Measurements from ENCODE around the gene PITRM1. TPM values are rescaled to one million over a fixed set of nuclear protein-coding genes. Genes with fewer than 3 reads are reported as not detected.
"Not testable (repeated sequence)": the region's sequence is repeated elsewhere in the genome, so short reads cannot be mapped to it uniquely, and the experiment has no call there.

The PITRM1 gene, protein sequence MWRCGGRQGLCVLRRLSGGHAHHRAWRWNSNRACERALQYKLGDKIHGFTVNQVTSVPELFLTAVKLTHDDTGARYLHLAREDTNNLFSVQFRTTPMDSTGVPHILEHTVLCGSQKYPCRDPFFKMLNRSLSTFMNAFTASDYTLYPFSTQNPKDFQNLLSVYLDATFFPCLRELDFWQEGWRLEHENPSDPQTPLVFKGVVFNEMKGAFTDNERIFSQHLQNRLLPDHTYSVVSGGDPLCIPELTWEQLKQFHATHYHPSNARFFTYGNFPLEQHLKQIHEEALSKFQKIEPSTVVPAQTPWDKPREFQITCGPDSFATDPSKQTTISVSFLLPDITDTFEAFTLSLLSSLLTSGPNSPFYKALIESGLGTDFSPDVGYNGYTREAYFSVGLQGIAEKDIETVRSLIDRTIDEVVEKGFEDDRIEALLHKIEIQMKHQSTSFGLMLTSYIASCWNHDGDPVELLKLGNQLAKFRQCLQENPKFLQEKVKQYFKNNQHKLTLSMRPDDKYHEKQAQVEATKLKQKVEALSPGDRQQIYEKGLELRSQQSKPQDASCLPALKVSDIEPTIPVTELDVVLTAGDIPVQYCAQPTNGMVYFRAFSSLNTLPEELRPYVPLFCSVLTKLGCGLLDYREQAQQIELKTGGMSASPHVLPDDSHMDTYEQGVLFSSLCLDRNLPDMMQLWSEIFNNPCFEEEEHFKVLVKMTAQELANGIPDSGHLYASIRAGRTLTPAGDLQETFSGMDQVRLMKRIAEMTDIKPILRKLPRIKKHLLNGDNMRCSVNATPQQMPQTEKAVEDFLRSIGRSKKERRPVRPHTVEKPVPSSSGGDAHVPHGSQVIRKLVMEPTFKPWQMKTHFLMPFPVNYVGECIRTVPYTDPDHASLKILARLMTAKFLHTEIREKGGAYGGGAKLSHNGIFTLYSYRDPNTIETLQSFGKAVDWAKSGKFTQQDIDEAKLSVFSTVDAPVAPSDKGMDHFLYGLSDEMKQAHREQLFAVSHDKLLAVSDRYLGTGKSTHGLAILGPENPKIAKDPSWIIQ
- total RNA-seq (100 to 1,000 TPM in 2 of 10 donors, 10 to 100 TPM in 8; 67.9 to 107 (median 83.2) TPM), polyA plus RNA-seq (10 to 100 TPM; 61.8 to 69.2 TPM)
- long read RNA-seq, donor 1, transcript PITRM1-201 (27 exons, 3,450 nt): major isoform, 53 of 107 reads
- long read RNA-seq, donor 1, partial matches to known transcripts: 35 of 107 reads
- long read RNA-seq, donor 1, other reads (novel, unspliced or antisense): 15 of 107 reads
- long read RNA-seq, donor 2, transcript PITRM1-201 (27 exons, 3,450 nt): major isoform, 59 of 163 reads
- long read RNA-seq, donor 2, transcript PITRM1-202 (27 exons, 3,487 nt): minor isoform, 6 of 163 reads
- long read RNA-seq, donor 2, partial matches to known transcripts: 67 of 163 reads
- long read RNA-seq, donor 2, other reads (novel, unspliced or antisense): 31 of 163 reads
- long read RNA-seq, donor 3, transcript PITRM1-201 (27 exons, 3,450 nt): major isoform, 75 of 277 reads
- long read RNA-seq, donor 3, transcript PITRM1-202 (27 exons, 3,487 nt): minor isoform, 11 of 277 reads
- long read RNA-seq, donor 3, partial matches to known transcripts: 144 of 277 reads
- long read RNA-seq, donor 3, other reads (novel, unspliced or antisense): 47 of 277 reads

DNA sequence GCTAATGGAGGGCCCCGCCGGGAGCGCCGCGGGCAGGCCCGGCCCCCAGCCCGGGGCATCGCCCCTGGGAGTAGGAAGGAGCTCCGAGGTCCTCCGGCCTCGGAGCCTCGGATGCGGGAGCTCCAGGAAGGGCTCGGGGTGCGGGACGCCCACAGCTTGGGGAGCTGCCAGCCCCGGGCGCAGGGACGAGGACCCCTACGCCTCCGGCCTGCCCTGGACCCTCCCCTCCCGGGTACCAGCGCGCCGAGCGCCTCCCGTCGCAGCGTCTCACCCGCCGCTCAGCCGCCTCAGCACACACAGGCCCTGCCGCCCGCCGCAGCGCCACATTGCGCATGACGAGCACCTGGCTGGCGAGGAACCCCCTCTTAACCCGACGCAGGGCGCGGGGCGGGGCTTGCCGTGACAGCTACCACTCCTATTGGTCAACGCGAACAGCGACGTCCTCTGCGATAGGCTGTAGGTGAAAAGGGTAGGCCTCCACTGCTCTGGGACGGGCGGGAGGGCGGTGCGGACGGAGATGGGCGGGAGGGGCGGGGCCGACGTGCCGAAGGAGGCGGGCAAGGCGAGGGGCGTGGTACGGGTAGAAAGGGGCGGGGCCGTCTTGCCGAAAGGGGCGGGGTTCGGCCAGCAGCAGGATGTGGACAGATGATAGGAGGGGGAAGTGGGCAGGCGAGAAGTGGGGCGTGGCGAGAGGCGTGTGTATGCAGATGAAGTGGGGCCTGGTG lies at the start of gene PITRM1:
PITRM1 (minus strand) TSS at position 337 of the 725 bp plus-strand sequence; CDS start at position 327, 10 bp downstream.
- H3K4me3 ChIP-seq: peak within 1 kb of the TSS; percentile 53 to 98 (median 94)
- TF ChIP-seq, protein P1, sequence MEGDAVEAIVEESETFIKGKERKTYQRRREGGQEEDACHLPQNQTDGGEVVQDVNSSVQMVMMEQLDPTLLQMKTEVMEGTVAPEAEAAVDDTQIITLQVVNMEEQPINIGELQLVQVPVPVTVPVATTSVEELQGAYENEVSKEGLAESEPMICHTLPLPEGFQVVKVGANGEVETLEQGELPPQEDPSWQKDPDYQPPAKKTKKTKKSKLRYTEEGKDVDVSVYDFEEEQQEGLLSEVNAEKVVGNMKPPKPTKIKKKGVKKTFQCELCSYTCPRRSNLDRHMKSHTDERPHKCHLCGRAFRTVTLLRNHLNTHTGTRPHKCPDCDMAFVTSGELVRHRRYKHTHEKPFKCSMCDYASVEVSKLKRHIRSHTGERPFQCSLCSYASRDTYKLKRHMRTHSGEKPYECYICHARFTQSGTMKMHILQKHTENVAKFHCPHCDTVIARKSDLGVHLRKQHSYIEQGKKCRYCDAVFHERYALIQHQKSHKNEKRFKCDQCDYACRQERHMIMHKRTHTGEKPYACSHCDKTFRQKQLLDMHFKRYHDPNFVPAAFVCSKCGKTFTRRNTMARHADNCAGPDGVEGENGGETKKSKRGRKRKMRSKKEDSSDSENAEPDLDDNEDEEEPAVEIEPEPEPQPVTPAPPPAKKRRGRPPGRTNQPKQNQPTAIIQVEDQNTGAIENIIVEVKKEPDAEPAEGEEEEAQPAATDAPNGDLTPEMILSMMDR (IDR thresholded peaks at IDR 0.05): no peak
- peaks cover 3 to 18% (median 9%) of the 10 kb centered on the region in 9 donors for H3K4me1 ChIP-seq
- ATAC-seq (peak; percentile 97 to 98 (median 97)), DNase-seq (peak; percentile 99)
- H3K27ac ChIP-seq: peak within 1 kb of the TSS in 9 of 10 donors; percentile 81 to 93 (median 89)
- WGBS, 2 donors: 0 to 1% methylated on average over 60 to 73 of the region's 73 CpGs
- peaks cover 0 to 30% (median 19%) of the 10 kb centered on the region in 9 donors for H3K36me3 ChIP-seq
- no peaks in the 10 kb centered on the region for H3K9me3 ChIP-seq
- intact Hi-C loops (cut with DNase I): no loop called here
- no peaks in the 10 kb centered on the region for H3K27me3 ChIP-seq

DNA sequence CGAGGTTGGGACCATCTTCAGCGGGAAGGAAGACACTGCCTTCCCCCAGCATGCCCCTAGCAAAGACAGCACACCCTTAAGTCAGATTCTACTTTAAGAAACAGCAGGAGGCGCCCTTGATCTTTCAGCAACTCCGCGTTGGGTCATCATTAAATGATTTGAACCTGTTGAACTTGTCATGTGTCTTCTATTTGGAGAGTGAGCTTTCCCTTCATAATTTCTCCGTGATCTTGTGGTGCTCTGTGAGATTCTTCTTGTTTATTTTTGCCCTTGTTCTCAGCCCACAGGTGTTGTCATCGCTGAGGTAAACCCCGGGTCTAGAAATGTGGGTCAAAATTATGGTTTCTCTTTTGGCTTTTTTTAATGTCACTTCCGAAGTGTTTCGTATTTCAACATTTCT lies 49.5 kb upstream of the PITRM1 start:
- intact Hi-C loops (cut with DNase I): no loop called here
- ATAC-seq: no peak
- Histone ChIP-seq H3K9me3 (no peaks in the 10 kb centered on the region), H3K4me1 (peaks cover 0 to 7% (median 3%) of the 10 kb centered on the region in 9 donors), H3K27ac (no peak overlapping the region), H3K36me3 (no peaks in the 10 kb centered on the region), H3K27me3 (no peaks in the 10 kb centered on the region), H3K4me3 (no peak overlapping the region)
- WGBS, 2 donors: 73 to 78% methylated on average over 10 of the region's 10 CpGs
- DNase-seq: no peak
- TF ChIP-seq, protein P1 (IDR thresholded peaks at IDR 0.05): peak in 1 of 9 donors; percentile 21

DNA sequence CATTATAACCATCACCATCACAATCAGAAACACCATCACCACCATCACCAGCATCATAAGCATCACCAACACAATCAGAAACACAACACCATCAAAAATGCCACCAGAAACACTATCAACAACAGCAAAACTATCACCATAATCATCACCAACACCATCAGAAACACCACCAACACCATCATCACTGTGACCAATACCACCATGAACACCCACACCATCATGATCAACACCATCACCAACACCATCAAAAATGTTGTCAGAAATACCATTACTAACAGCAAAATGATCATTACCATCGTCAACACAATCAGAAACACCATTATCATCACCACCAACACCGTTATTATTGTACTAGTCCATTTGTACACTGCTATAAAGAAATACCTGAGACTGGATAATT lies 49.0 kb upstream of the PITRM1 start:
- DNase-seq; H3K36me3 ChIP-seq; H3K27me3 ChIP-seq; H3K9me3 ChIP-seq; intact Hi-C loops (cut with DNase I); H3K27ac ChIP-seq; H3K4me3 ChIP-seq; H3K4me1 ChIP-seq; ATAC-seq: not testable (repeated sequence)
- WGBS, 2 donors: no CpG with 5 or more reads among the region's 2 CpGs

DNA sequence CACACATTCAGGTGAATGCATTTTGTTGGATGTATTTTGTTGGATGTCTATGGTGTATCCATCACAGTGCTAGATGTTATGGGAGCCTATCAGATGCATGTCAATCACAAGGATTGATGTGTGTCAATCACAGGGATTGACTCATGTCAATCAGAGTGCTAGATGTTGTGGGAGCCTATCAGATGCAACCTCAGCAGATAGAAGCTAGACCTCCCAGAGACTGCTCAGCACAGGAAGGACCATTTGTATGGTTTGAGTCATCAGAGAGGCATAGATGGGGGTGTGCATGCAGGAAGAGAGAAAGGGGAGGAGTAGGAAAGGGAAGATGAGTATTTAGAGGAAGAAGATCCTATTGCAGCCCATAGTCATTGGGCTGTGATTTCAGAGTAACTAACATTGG lies 48.3 kb upstream of the PITRM1 start:
- intact Hi-C loops (cut with DNase I): no loop called here
- Histone ChIP-seq H3K9me3 (no peaks in the 10 kb centered on the region), H3K27ac (no peak overlapping the region), H3K27me3 (no peaks in the 10 kb centered on the region), H3K4me1 (no peaks in the 10 kb centered on the region), H3K4me3 (no peak overlapping the region), H3K36me3 (no peaks in the 10 kb centered on the region)
- no peak for DNase-seq
- TF ChIP-seq, protein P1 (IDR thresholded peaks at IDR 0.05): no peak
- no peak for ATAC-seq

DNA sequence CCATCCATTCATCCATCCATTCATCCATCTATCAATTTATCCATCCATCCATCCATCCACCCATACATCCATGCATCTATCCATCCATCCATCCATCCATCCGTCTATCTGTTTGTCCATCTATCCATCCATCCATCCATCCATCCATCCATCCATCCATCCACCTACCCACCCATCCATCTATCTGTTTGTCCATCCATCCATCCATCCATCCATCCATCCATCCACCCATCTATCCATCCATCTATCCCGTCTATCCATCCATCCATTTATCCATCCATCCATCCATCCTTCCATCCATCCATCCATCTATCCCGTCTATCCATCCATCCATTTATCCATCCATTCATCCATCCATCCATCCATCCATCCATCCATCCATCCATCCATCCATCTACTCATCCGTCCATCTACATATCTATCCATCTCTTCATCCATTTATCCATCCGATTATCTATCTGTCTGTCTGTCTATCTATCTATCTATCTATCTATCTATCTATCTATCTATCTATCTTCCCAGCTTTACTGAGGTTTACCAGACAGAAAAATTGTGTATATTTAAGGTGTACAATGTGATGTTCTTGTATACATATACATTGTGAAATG lies 46.5 kb upstream of the PITRM1 start:
- H3K27ac ChIP-seq; H3K9me3 ChIP-seq; ATAC-seq; H3K36me3 ChIP-seq; DNase-seq; H3K27me3 ChIP-seq; H3K4me3 ChIP-seq; intact Hi-C loops (cut with DNase I); H3K4me1 ChIP-seq: not testable (repeated sequence)
- 95 to 96% methylated on average over 5 of the region's 5 CpGs for WGBS, 2 donors

Data from heart right ventricle (tissue), 16 donors.